ENCODE results near the gene USP10.

DNA sequence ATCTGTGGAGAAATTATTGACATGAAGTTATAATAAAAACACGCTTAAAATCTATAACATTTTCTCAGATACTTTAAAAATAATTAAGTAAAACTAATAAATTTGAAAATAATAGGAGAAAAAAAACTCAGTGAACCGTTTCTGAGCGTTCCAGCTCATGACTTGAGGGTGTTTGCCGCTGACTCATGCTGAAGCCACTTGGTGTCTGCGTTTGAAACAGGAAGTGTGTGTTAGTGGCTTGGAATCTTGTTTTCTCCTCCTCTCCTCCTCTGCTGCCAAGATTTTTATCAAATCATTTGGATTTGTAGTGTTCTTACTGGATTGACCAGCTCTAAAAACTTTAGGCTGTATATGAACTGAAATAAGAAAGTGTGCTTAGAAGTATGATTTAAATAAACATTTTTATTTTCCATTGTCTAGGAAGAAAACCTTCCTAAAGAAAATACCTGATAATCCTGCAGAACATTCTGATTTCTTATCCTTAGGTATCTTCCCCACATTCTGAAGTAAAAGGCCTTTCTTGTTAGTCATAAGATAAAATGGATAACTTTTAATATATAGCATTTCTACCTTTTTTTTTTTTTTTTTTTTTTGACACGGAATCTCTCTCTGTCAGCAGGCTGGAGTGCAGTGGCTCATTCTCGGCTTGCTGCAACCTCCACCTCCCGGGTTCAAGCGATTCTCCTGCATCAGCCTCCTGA, 30.8 kb downstream of the USP10 start:
- TF ChIP-seq, protein P1, sequence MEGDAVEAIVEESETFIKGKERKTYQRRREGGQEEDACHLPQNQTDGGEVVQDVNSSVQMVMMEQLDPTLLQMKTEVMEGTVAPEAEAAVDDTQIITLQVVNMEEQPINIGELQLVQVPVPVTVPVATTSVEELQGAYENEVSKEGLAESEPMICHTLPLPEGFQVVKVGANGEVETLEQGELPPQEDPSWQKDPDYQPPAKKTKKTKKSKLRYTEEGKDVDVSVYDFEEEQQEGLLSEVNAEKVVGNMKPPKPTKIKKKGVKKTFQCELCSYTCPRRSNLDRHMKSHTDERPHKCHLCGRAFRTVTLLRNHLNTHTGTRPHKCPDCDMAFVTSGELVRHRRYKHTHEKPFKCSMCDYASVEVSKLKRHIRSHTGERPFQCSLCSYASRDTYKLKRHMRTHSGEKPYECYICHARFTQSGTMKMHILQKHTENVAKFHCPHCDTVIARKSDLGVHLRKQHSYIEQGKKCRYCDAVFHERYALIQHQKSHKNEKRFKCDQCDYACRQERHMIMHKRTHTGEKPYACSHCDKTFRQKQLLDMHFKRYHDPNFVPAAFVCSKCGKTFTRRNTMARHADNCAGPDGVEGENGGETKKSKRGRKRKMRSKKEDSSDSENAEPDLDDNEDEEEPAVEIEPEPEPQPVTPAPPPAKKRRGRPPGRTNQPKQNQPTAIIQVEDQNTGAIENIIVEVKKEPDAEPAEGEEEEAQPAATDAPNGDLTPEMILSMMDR (conservative IDR thresholded peaks at IDR 0.05; ENCODE audit: low read depth, low read length) = no peak
- no peak for TF ChIP-seq EZH2phosphoT487 (IDR thresholded peaks at IDR 0.05; ENCODE audit: borderline replicate concordance, low read length)

Data from PC-3 (cell line).